A549 (cell line): ENCODE results near the gene TMEM247. TPM values are rescaled to one million over a fixed set of nuclear protein-coding genes. Genes with fewer than 3 reads are reported as not detected.

ENCODE experiments used
- ATAC-seq, 2 experiments: fragments of 200-7000 bp in 1 of 2; fragments of >200 bp in 1 of 2; cut with Nextera tagmentation in 1 of 2; cut with Tn5 transposase in 1 of 2; 3 replicates each; pipeline versions ENCODE4 v1.8.0 to v1.9.1; 2018 to 2020; ENCODE audit warnings: mild to moderate bottlenecking in 1 of 2, moderate library complexity in 1 of 2
- CTCF ChIA-PET: fragments of 300-600 bp; sonication (Branson Sonifier 250); formaldehyde crosslinking; extraction: SDS; loops from one replicate; lab custom pipeline; 2021; ENCODE audit warnings: antibody characterized with exemption, inconsistent platforms; lab: Yijun Ruan, JAX
- POLR2A ChIA-PET: fragments of 350-600 bp; formaldehyde crosslinking; extraction: SDS; loops from one replicate; lab custom pipeline; 2021; ENCODE audit warnings: antibody characterized with exemption, inconsistent platforms; lab: Yijun Ruan, JAX
- DNase-seq, 2 experiments: peaks; one replicate each; pipeline versions ENCODE4 v3.0.0 to v3.0.0-alpha.2; 2011 to 2016; ENCODE audit warnings: low read depth in 1 of 2, low spot score in 1 of 2
- FAIRE-seq: peaks from 2 replicates; lab custom pipeline; 2011; peaks lifted over from hg19 to GRCh38; lab: Jason Lieb, UNC
- H3K27ac ChIP-seq, 2 experiments: fragments of >200 bp; sonication (Bioruptor Twin); formaldehyde crosslinking; 3 replicates each; pipeline ENCODE4 v1.5.1; 2016 to 2017
- H3K4me1 ChIP-seq: fragments of >200 bp; sonication (Bioruptor Twin); formaldehyde crosslinking; 3 replicates; pipeline ENCODE4 v1.6.1; 2016
- H3K4me2 ChIP-seq: fragments of >200 bp; sonication (Bioruptor Twin); formaldehyde crosslinking; 3 replicates; pipeline ENCODE4 v1.6.1; 2016
- H3K4me3 ChIP-seq: fragments of >200 bp; sonication (Bioruptor Twin); formaldehyde crosslinking; 3 replicates; pipeline ENCODE4 v1.5.1; 2016
- H3K9me3 ChIP-seq: fragments of >200 bp; sonication (Bioruptor Twin); formaldehyde crosslinking; 3 replicates; pipeline ENCODE4 v1.6.1; 2016
- CEBPB ChIP-seq, 2 experiments: fragments of >200 bp in 1 of 2; sonication (Bioruptor Twin) in 1 of 2; formaldehyde crosslinking in 1 of 2; IDR thresholded peaks; 2 replicates each; pipeline ENCODE4 v1.6.1; 2012 to 2016
- ESRRA ChIP-seq: fragments of 150-350 bp; IDR thresholded peaks from 2 replicates; pipeline ENCODE4 v1.6.1; 2014; ENCODE audit warnings: mild to moderate bottlenecking, low read length, borderline replicate concordance
- FOSB ChIP-seq: fragments of 250-450 bp; sonication (Bioruptor Pico); IDR thresholded peaks from 2 replicates; pipeline ENCODE4 v1.5.0; 2020; ENCODE audit warnings: mild to moderate bottlenecking, moderate library complexity
- FOSL2 ChIP-seq, 2 experiments: fragments of 450-650 bp in 1 of 2; fragments of >200 bp in 1 of 2; sonication (Bioruptor Twin) in 1 of 2; formaldehyde crosslinking; IDR thresholded peaks; 2 replicates each; pipeline versions ENCODE4 v1.5.0 to v1.6.1; 2016 to 2020; ENCODE audit warnings: mild to moderate bottlenecking in 1 of 2, moderate library complexity in 1 of 2
- FOXS1 ChIP-seq: fragments of 250-450 bp; sonication (Bioruptor Pico); IDR thresholded peaks from 2 replicates; pipeline ENCODE4 v1.5.0; 2020; ENCODE audit warnings: mild to moderate bottlenecking, moderate library complexity
- HDAC2 ChIP-seq: fragments of 200-600 bp; sonication (generic); IDR thresholded peaks from 2 replicates; pipeline ENCODE4 v1.6.1; 2016
- HOXB13 ChIP-seq: fragments of 250-450 bp; sonication (Bioruptor Pico); IDR thresholded peaks from 2 replicates; pipeline ENCODE4 v1.5.0; 2020; ENCODE audit warnings: low read depth, mild to moderate bottlenecking, moderate library complexity
- JUNB ChIP-seq: fragments of >200 bp; sonication (Bioruptor Twin); formaldehyde crosslinking; IDR thresholded peaks from 2 replicates; pipeline ENCODE4 v1.6.1; 2016
- MAFK ChIP-seq: fragments of 450-650 bp; IDR thresholded peaks from 2 replicates; pipeline ENCODE4 v1.6.1; 2014; ENCODE audit not compliant: partially characterized antibody
- NFE2L2 ChIP-seq: fragments of 150-350 bp; conservative IDR thresholded peaks from 2 replicates; pipeline ENCODE4 v1.6.1; 2014; ENCODE audit warnings: low read length
- NPAS2 ChIP-seq: fragments of 250-450 bp; sonication (Bioruptor Pico); IDR thresholded peaks from 2 replicates; pipeline ENCODE4 v1.8.0; 2022; ENCODE audit warnings: mild to moderate bottlenecking, moderate library complexity, borderline replicate concordance
- PBX3 ChIP-seq: IDR thresholded peaks from 2 replicates; pipeline ENCODE4 v1.6.1; 2012
- PHF8 ChIP-seq: fragments of 200-600 bp; sonication (generic); IDR thresholded peaks from 2 replicates; pipeline ENCODE4 v1.6.1; 2016; ENCODE audit warnings: low read depth, mild to moderate bottlenecking, antibody characterized with exemption, moderate library complexity, borderline replicate concordance
- POLR2AphosphoS2 ChIP-seq: conservative IDR thresholded peaks from 2 replicates; pipeline ENCODE4 v1.6.1; 2012; ENCODE audit warnings: low read length, improper control_type of control experiment, inconsistent platforms
- RARB ChIP-seq: fragments of 250-450 bp; sonication (Bioruptor Pico); IDR thresholded peaks from 2 replicates; pipeline ENCODE4 v1.8.0; 2021; ENCODE audit warnings: mild to moderate bottlenecking, moderate library complexity
- RNF2 ChIP-seq: fragments of 200-600 bp; sonication (generic); IDR thresholded peaks from 2 replicates; pipeline ENCODE4 v1.6.1; 2016; ENCODE audit warnings: low read depth, mild to moderate bottlenecking, antibody characterized with exemption, moderate library complexity, borderline replicate concordance
- ZSCAN20 ChIP-seq: fragments of 250-450 bp; sonication (Bioruptor Pico); IDR thresholded peaks from 2 replicates; pipeline ENCODE4 v1.8.0; 2022; ENCODE audit warnings: mild to moderate bottlenecking, moderate library complexity
- WGBS: methylation state at CpG from one replicate; pipeline ENCODE4 v1.1.6; 2017; ENCODE audit errors: missing lambda C conversion rate; 5-methylcytosine and 5-hydroxymethylcytosine counted together
- polyA plus RNA-seq, 4 experiments: library from polyadenylated mRNA; depleted of rRNA in 3 of 4; stranded (reverse); fragments of >200 nt; fragmentation: RNase III in 1 of 4; extraction: RNeasy Plus Mini Kit Qiagen cat#74134 plus additional on column Dnase treatment in 1 of 4; gene quantifications; 2 replicates in 3 of 4; 3 replicates in 1 of 4; pipeline ENCODE4 v1.2.3, GENCODE V29; 2011 to 2017
- TF ChIP-seq, protein P1 (sequence below): IDR thresholded peaks from 2 replicates; pipeline ENCODE4 v1.6.1; 2012
- TF ChIP-seq, protein P2 (sequence below): fragments of >200 bp; sonication (Bioruptor Twin); formaldehyde crosslinking; IDR thresholded peaks from 2 replicates; pipeline ENCODE4 v1.6.1; 2016
- TF ChIP-seq, protein P3 (sequence below): fragments of >200 bp; sonication (Bioruptor Twin); formaldehyde crosslinking; IDR thresholded peaks from 3 replicates; pipeline ENCODE4 v1.6.1; 2016

The TMEM247 gene
- polyA plus RNA-seq, 2 of the 4 experiments (the other 2 are of a cell fraction) = not detected

DNA sequence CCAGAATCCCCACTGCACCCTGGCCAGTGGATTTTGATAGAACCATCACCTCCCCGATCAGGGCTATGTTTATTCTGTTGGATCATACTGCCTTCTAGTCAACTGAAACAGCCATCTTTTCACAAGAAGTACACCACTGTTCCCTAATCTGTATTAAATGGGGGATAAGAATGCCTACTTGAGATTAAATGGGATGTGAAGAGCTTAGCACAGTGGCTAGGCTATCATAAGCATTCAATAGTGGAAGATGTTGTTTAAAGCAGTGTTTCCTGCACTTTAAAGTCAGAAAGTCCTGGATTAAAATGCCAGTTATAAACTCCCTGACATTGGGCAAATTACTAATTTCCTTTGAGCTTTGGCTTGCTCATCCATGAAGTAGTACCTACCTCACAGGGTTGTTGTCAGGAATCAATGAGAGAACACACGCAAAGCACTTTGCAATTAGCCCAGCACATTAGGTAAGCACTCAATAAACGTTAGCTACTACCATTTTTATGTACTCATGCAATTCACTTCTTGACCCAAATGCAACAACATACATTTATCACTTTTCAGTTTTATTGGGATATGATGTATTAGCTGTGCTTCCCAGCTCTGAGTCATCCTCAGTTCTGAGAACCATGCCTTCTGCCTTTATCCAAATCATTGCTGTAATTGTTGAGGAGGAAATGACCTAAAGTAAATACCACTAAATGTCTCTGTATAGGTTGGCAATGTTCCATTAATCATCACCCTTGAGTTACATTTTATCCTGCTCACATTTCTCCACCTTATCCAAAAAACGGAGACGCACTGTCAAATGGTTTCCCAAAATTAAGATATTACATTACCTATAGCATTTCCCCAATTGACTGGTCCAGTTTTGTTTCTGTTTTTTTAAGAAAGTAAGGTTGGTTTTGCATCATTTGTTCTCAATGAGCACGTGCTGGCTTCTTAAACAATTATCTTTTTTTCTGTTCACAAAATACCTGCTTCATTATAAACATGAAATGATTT is 2.1 kb downstream of the TMEM247 start:
- FAIRE-seq = peak; percentile 23
- Histone ChIP-seq H3K4me3 (no peak overlapping the region), H3K9me3 (no peaks in the 10 kb centered on the region; the same call in 2 of the 3 replicates), H3K4me1 (peaks cover 18% of the 10 kb centered on the region), H3K4me2 (peak overlapping the region; percentile 14), H3K27ac (peak overlapping the region in 1 of 2 experiments; percentile 3; a peak in 1 of 6 replicates)
- ATAC-seq = peak; percentile 49 to 65; a peak in 3 of 6 replicates
- TF ChIP-seq FOSL2 (IDR thresholded peaks at IDR 0.05) (peak; percentile 32; the same call in 1 of the 2 replicates), FOSL2 (CRISPR knock-in tag; IDR thresholded peaks at IDR 0.05) (peak; percentile 65; the same call in 1 of the 2 replicates), JUNB (0 out of 2 replicates have a peak, but pooled peaks have one; percentile 37), ESRRA (no peak), NFE2L2 (no peak), POLR2AphosphoS2 (no peak)
- TF ChIP-seq, protein P1, sequence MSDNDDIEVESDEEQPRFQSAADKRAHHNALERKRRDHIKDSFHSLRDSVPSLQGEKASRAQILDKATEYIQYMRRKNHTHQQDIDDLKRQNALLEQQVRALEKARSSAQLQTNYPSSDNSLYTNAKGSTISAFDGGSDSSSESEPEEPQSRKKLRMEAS = no peak
- WGBS = 52% methylated on average over 6 of the region's 6 CpGs
- ChIA-PET POLR2A (no interaction called here), CTCF (interaction anchor here (0.6 to 2.4 kb wide), 11 partner anchors 13 to 491 kb away, joined by 3 to 6 read pairs (median 3); no protein-coding TSS in a partner anchor)
- DNase-seq = peak; percentile 35 to 47

DNA sequence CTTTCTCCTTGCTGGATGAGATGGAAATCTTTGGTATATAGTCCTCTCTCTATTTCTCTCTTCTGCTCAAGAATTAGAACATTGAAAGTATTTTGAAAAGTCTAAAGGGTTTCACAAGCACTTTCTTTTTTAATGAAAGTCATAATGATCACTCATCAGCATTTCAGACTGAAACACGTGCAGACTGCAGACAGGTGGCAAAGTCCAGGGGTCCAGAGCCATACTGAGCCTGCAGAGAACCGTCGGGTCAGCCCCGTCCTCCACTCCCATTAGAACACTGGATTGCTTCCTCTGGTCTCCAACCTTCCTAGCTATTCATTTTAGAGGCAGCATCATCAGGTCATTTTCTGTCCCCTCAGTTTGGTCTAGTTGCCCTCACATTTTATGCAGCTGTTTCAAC is 3.1 kb downstream of the TMEM247 start:
- Histone ChIP-seq H3K27ac (no peak overlapping the region), H3K4me1 (peaks cover 18% of the 10 kb centered on the region), H3K9me3 (no peaks in the 10 kb centered on the region; the same call in 2 of the 3 replicates)
- POLR2A ChIA-PET = no interaction called here
- ATAC-seq (no peak), DNase-seq (no peak)
- TF ChIP-seq RNF2 (no peak), MAFK (no peak), ESRRA (no peak), PHF8 (no peak), HDAC2 (no peak), RARB (CRISPR knock-in tag) (no peak), FOSB (CRISPR knock-in tag) (no peak), JUNB (no peak), ZSCAN20 (no peak), NPAS2 (CRISPR knock-in tag) (no peak), CEBPB (IDR thresholded peaks at IDR 0.05) (no peak), PBX3 (no peak), HOXB13 (no peak), NFE2L2 (no peak), FOXS1 (CRISPR knock-in tag) (no peak)
- TF ChIP-seq, protein P2, sequence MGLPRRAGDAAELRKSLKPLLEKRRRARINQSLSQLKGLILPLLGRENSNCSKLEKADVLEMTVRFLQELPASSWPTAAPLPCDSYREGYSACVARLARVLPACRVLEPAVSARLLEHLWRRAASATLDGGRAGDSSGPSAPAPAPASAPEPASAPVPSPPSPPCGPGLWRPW = no peak
- TF ChIP-seq, protein P3, sequence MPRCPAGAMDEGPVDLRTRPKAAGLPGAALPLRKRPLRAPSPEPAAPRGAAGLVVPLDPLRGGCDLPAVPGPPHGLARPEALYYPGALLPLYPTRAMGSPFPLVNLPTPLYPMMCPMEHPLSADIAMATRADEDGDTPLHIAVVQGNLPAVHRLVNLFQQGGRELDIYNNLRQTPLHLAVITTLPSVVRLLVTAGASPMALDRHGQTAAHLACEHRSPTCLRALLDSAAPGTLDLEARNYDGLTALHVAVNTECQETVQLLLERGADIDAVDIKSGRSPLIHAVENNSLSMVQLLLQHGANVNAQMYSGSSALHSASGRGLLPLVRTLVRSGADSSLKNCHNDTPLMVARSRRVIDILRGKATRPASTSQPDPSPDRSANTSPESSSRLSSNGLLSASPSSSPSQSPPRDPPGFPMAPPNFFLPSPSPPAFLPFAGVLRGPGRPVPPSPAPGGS = no peak
- TF ChIP-seq, all 56 proteins: peak for 0
- no peak for FAIRE-seq
- CTCF ChIA-PET = interaction anchor here (1.5 kb wide), 1 partner anchor 11 kb away, joined by 5 read pairs; no protein-coding TSS in a partner anchor
- Histone ChIP-seq H3K4me2 (no peak overlapping the region), H3K4me3 (no peak overlapping the region)
- WGBS = 79% methylated on average over 4 of the region's 4 CpGs
